Measurements from ENCODE around the gene COBL. TPM values are rescaled to one million over a fixed set of nuclear protein-coding genes. Genes with fewer than 3 reads are reported as not detected.

The COBL gene
- total RNA-seq, 1 experiment from 2014 or later = 51.4 TPM

DNA sequence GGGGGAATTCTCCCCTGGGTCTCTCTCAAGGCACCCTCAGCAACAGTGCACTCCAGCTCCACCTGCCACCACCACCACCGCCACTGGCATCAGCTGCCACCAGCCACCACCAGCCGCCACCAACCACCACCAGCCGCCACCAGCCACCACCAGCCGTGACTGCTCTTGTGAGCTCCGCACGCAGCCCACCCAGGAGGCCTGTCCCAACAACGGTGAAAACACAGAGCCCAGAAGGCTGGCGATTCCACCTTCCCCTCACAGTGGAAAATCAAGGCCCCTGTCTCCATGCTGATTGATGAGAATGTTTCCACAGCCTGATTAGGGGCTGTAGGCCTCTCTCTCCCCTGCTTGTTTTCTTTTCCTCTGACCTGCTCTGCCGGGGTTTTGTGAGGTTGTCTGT, 41.1 kb downstream of the COBL start:
- no peak overlapping the region for H3K27ac ChIP-seq
- H3K9me3 ChIP-seq (ENCODE audit: insufficient read depth, low read depth) = no peaks in the 10 kb centered on the region
- no peaks in the 10 kb centered on the region for H3K9me2 ChIP-seq (ENCODE audit: insufficient read depth)
- H3K27me3 ChIP-seq (ENCODE audit: insufficient read depth, low read depth) = no peaks in the 10 kb centered on the region
- peaks cover 24% of the 10 kb centered on the region; the same call in 1 of the 2 replicates for H3K79me2 ChIP-seq (ENCODE audit: low read depth)
- intact Hi-C loops (cut with micrococcal nuclease; ENCODE audit: unreplicated experiment) = no loop called here
- H3K4me3 ChIP-seq = no peak overlapping the region
- peaks cover 3% of the 10 kb centered on the region; the same call in 1 of the 2 replicates for H4K20me1 ChIP-seq (ENCODE audit: insufficient read depth)
- ChIA-PET POLR2A (ENCODE audit: unreplicated experiment) (no interaction called here), CTCF (interaction anchor here (0.6 kb wide), 1 partner anchor 50 kb away, joined by 4 read pairs; no protein-coding TSS in a partner anchor)
- DNase-seq = no peak
- no peaks in the 10 kb centered on the region for H3F3A ChIP-seq (ENCODE audit: insufficient read depth, low read depth)
- no peak overlapping the region for H2AFZ ChIP-seq
- H3K36me3 ChIP-seq (ENCODE audit: low read depth) = no peaks in the 10 kb centered on the region
- no peak overlapping the region for H3K4me2 ChIP-seq
- no TSS peak for BruUV-seq (replicated peaks)
- H3K4me1 ChIP-seq (replicated peaks; ENCODE audit: insufficient read depth) = no peaks in the 10 kb centered on the region; the same call in 1 of the 2 replicates
- no peak for TF ChIP-seq EZH2 (IDR thresholded peaks at IDR 0.05; ENCODE audit: low read depth)
- TF ChIP-seq, protein P1, sequence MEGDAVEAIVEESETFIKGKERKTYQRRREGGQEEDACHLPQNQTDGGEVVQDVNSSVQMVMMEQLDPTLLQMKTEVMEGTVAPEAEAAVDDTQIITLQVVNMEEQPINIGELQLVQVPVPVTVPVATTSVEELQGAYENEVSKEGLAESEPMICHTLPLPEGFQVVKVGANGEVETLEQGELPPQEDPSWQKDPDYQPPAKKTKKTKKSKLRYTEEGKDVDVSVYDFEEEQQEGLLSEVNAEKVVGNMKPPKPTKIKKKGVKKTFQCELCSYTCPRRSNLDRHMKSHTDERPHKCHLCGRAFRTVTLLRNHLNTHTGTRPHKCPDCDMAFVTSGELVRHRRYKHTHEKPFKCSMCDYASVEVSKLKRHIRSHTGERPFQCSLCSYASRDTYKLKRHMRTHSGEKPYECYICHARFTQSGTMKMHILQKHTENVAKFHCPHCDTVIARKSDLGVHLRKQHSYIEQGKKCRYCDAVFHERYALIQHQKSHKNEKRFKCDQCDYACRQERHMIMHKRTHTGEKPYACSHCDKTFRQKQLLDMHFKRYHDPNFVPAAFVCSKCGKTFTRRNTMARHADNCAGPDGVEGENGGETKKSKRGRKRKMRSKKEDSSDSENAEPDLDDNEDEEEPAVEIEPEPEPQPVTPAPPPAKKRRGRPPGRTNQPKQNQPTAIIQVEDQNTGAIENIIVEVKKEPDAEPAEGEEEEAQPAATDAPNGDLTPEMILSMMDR (conservative IDR thresholded peaks at IDR 0.05) = no peak

DNA sequence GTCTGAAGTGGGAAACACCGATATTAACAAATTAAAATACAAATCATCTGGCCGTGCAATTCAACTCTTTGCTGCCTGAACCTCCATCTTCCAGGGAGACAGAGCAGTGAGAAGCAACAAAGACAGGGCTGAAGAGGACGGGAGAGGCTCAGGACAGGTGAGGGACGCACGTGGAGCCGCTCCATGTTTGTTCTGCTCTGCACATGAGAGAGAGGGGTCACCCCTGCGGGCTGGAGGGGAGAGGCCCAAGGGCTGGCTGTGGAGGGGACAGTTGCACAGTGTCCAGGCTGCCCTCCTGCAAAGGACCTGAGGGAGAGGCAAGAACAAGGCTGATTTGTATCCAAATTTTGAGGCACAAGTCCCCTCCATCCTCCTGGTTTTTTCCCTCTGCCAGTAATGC, 41.7 kb downstream of the COBL start:
- CTCF ChIA-PET = no interaction called here
- POLR2A ChIA-PET (ENCODE audit: unreplicated experiment) = no interaction called here
- peaks cover 24% of the 10 kb centered on the region; the same call in 1 of the 2 replicates for H3K79me2 ChIP-seq (ENCODE audit: low read depth)

DNA sequence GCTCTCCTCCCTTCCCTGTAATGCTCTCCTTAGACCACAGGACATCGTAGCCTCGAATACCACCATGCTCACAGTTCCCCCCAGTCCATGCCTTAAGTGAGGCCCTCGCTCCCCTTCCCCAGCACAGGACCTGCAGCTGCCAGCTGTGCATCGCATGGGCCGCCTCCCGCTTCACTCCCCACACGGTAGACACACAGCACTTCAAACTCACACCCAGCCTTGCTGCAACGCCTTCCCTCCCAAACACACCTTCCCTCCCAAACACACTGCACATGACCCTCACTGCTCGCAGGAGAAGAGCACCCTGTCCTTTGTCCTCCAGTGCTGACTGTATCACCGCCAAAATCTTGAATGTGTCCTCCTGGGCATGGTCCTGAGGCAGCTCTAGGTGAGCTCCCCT, 42.6 kb downstream of the COBL start:
- no peaks in the 10 kb centered on the region; the same call in 1 of the 2 replicates for H3K4me1 ChIP-seq (replicated peaks; ENCODE audit: insufficient read depth)
- no peak overlapping the region for H3K4me2 ChIP-seq
- no peaks in the 10 kb centered on the region for H3F3A ChIP-seq (ENCODE audit: insufficient read depth, low read depth)
- CTCF ChIA-PET = no interaction called here
- no peak overlapping the region for H2AFZ ChIP-seq
- no peak overlapping the region for H3K4me3 ChIP-seq
- peaks cover 2% of the 10 kb centered on the region; the same call in 1 of the 2 replicates for H4K20me1 ChIP-seq (ENCODE audit: insufficient read depth)
- H3K27ac ChIP-seq = no peak overlapping the region
- H3K9me3 ChIP-seq (ENCODE audit: insufficient read depth, low read depth) = no peaks in the 10 kb centered on the region
- intact Hi-C loops (cut with micrococcal nuclease; ENCODE audit: unreplicated experiment) = no loop called here
- no peaks in the 10 kb centered on the region for H3K27me3 ChIP-seq (ENCODE audit: insufficient read depth, low read depth)
- peaks cover 21% of the 10 kb centered on the region; the same call in 1 of the 2 replicates for H3K79me2 ChIP-seq (ENCODE audit: low read depth)
- H3K36me3 ChIP-seq (ENCODE audit: low read depth) = no peaks in the 10 kb centered on the region
- no peak for TF ChIP-seq EZH2 (IDR thresholded peaks at IDR 0.05; ENCODE audit: low read depth)
- TF ChIP-seq, protein P1 (conservative IDR thresholded peaks at IDR 0.05) = no peak
- DNase-seq = no peak
- POLR2A ChIA-PET (ENCODE audit: unreplicated experiment) = no interaction called here
- no TSS peak for BruUV-seq (replicated peaks)
- H3K9me2 ChIP-seq (ENCODE audit: insufficient read depth) = no peaks in the 10 kb centered on the region

More for the DNA sequence above, 41.7 kb downstream of the COBL start:
- H3F3A ChIP-seq (ENCODE audit: insufficient read depth, low read depth) = no peaks in the 10 kb centered on the region
- no peaks in the 10 kb centered on the region for H3K27me3 ChIP-seq (ENCODE audit: insufficient read depth, low read depth)
- H4K20me1 ChIP-seq (ENCODE audit: insufficient read depth) = peaks cover 3% of the 10 kb centered on the region; the same call in 1 of the 2 replicates
- H3K9me3 ChIP-seq (ENCODE audit: insufficient read depth, low read depth) = no peaks in the 10 kb centered on the region
- no peak overlapping the region for H3K27ac ChIP-seq
- H3K9me2 ChIP-seq (ENCODE audit: insufficient read depth) = no peaks in the 10 kb centered on the region
- H3K4me1 ChIP-seq (replicated peaks; ENCODE audit: insufficient read depth) = no peaks in the 10 kb centered on the region; the same call in 1 of the 2 replicates
- TF ChIP-seq EZH2 (IDR thresholded peaks at IDR 0.05; ENCODE audit: low read depth) = no peak
- TF ChIP-seq, protein P1 (conservative IDR thresholded peaks at IDR 0.05) = no peak
- no TSS peak for BruUV-seq (replicated peaks)
- H3K4me3 ChIP-seq = no peak overlapping the region
- no peak overlapping the region for H2AFZ ChIP-seq
- H3K36me3 ChIP-seq (ENCODE audit: low read depth) = no peaks in the 10 kb centered on the region
- H3K4me2 ChIP-seq = no peak overlapping the region
- intact Hi-C loops (cut with micrococcal nuclease; ENCODE audit: unreplicated experiment) = no loop called here
- no peak for DNase-seq
